Measurements from ENCODE around the gene RBKS. TPM values are rescaled to one million over a fixed set of nuclear protein-coding genes. Genes with fewer than 3 reads are reported as not detected.
A peak's percentile ranks its signal among the peaks of the same experiment; 100 is the strongest.

The RBKS gene
- total RNA-seq = 1 to 10 TPM; 4.4 to 4.7 TPM
- 1 to 10 TPM in 1 of 2 donors, under 1 TPM in 1; 0.90 to 6.5 TPM for polyA plus RNA-seq
- long read RNA-seq, donor 1, partial matches to known transcripts = 0 of 15 reads
- long read RNA-seq, donor 1, other reads (novel, unspliced or antisense) = 12 of 15 reads
- long read RNA-seq, donor 2, partial matches to known transcripts = 0 of 12 reads
- long read RNA-seq, donor 2, other reads (novel, unspliced or antisense) = 12 of 12 reads

DNA sequence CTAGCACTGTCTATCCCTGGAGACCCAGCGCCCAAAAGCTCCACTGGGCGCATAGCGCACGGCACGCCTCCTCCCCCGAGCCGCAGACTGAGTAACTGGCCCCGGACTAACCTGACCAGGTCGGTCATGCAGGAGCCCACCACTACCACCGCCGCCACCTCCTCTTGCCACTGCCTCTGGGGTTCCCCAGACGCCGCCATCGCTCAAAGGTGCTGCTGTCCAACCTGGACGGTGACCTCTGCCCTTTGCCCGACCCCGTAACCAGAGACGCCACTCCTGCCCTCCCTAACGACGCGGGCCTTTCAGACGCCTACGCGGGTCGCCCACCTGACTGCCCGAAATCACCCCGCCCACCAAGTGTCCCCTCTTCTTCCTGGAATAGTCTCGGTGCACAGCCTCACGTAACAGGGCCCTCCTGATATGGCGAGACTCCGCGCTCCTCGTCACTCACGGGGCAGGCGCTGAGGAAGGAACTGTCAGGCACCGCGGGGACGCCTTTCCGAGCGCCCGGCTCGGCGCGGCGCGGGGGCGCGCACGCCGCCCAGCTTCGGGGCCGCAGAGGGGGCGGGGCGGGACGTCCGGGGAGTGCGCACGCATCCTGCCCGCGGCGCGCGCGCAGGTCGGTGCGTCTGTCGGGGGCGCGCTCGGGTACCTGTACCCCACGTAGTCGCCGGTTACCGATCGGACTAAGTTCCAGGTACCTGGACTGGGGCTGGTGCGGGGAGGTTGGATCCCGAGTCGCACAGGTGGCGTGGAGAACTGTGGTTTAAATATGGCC, at the start of gene RBKS, which contains the start of gene BABAM2:
TSS of gene RBKS (minus strand) at position 242 of the 778 bp plus-strand sequence. CDS start at position 200, 42 bp downstream.
TSS of gene BABAM2 (plus strand) at position 584 of the 778 bp plus-strand sequence. CDS start 3,828 bp downstream, outside the sequence.
- WGBS, 2 donors = 1% methylated on average over 71 to 79 of the region's 79 CpGs
- Histone ChIP-seq H3K36me3 (ENCODE audit: control insufficient read depth in 1 of 2, insufficient read depth in 2 of 2, low read length in 1 of 2) (no peaks in the 10 kb centered on the region), H3K27me3 (ENCODE audit: control insufficient read depth in 1 of 2, insufficient read depth in 2 of 2, low read length in 1 of 2) (no peaks in the 10 kb centered on the region), H3K27ac (ENCODE audit: low read depth in 1 of 2, low read length in 2 of 2) (peak within 1 kb of the TSS; percentile 23 to 87), H3K4me1 (ENCODE audit: control insufficient read depth in 1 of 2, insufficient read depth in 2 of 2, low read length in 2 of 2) (peaks cover 0 to under 1% of the 10 kb centered on the region in 2 donors), H3K9me3 (ENCODE audit: control insufficient read depth, low read length) (no peaks in the 10 kb centered on the region), H3K4me3 (ENCODE audit: low read length in 2 of 2) (peak within 1 kb of the TSS; percentile 58 to 77)
- intact Hi-C loops (cut with DNase I) = loop anchor here (1.0 to 2.0 kb wide), 2 partner anchors 502 to 506 kb away; partner anchors contain the start of gene FOSL2 (in 1 of the 2)
- ATAC-seq (ENCODE audit: low FRiP score) (peak; percentile 97), DNase-seq (peak; percentile 91 to 96)

DNA sequence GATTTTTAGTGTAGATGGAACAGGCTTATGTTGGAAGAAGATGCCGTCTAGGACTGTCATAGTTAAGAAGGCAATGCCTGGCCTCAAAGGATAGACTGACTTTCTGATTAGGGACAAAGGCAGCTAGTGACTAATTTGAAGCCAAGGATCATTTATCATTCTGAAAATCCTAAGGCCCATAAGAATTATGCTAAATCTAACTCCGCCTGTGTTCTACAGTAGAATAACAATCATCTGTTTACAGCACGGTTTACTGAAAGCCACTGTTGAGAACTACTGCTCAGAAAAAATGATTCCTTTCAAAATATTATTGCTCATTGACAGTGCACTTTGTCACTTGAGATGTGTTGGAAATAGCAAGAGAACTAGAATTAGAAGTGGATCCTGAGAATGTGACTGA, 44.8 kb upstream of the RBKS start:
- intact Hi-C loops (cut with DNase I) = no loop called here
- H3K27ac ChIP-seq (ENCODE audit: low read depth in 1 of 2, low read length in 2 of 2) = no peak overlapping the region
- no peaks in the 10 kb centered on the region for H3K9me3 ChIP-seq (ENCODE audit: control insufficient read depth, low read length)

DNA sequence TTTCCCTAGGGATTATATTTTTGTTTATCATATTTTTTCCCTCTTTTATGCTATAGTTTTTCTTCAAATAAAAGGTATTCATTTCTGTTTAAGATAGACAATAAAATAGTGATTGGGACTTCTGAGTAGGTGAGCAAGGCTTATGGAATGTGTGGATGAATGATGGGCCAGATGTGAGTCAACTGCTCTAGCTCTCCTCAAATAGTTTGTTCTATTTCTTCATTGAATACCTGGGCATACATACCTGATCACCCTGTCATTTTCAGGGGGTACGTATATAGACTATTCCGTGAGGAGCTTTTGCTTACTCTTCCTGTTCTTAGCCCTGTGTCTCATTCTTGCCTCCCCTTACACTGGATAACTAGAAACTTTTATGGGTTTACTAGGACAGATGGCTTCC, 42.2 kb upstream of the RBKS start:
- Histone ChIP-seq H3K4me1 (ENCODE audit: control insufficient read depth in 1 of 2, insufficient read depth in 2 of 2, low read length in 2 of 2) (no peaks in the 10 kb centered on the region), H3K36me3 (ENCODE audit: control insufficient read depth in 1 of 2, insufficient read depth in 2 of 2, low read length in 1 of 2) (no peaks in the 10 kb centered on the region), H3K9me3 (ENCODE audit: control insufficient read depth, low read length) (no peaks in the 10 kb centered on the region), H3K27me3 (ENCODE audit: control insufficient read depth in 1 of 2, insufficient read depth in 2 of 2, low read length in 1 of 2) (no peaks in the 10 kb centered on the region), H3K27ac (ENCODE audit: low read depth in 1 of 2, low read length in 2 of 2) (no peak overlapping the region), H3K4me3 (ENCODE audit: low read length in 2 of 2) (no peak overlapping the region)
- no peak for DNase-seq
- intact Hi-C loops (cut with DNase I) = no loop called here
- no peak for ATAC-seq (ENCODE audit: low FRiP score)
- WGBS, 2 donors = 93 to 98% methylated on average over 2 of the region's 2 CpGs

More for the DNA sequence above, 44.8 kb upstream of the RBKS start:
- no peak for DNase-seq
- no peak overlapping the region for H3K4me3 ChIP-seq (ENCODE audit: low read length in 2 of 2)
- 86 to 90% methylated on average over 3 of the region's 3 CpGs for WGBS, 2 donors
- no peaks in the 10 kb centered on the region for H3K36me3 ChIP-seq (ENCODE audit: control insufficient read depth in 1 of 2, insufficient read depth in 2 of 2, low read length in 1 of 2)
- H3K27me3 ChIP-seq (ENCODE audit: control insufficient read depth in 1 of 2, insufficient read depth in 2 of 2, low read length in 1 of 2) = no peaks in the 10 kb centered on the region
- no peak for ATAC-seq (ENCODE audit: low FRiP score)
- no peaks in the 10 kb centered on the region for H3K4me1 ChIP-seq (ENCODE audit: control insufficient read depth in 1 of 2, insufficient read depth in 2 of 2, low read length in 2 of 2)

DNA sequence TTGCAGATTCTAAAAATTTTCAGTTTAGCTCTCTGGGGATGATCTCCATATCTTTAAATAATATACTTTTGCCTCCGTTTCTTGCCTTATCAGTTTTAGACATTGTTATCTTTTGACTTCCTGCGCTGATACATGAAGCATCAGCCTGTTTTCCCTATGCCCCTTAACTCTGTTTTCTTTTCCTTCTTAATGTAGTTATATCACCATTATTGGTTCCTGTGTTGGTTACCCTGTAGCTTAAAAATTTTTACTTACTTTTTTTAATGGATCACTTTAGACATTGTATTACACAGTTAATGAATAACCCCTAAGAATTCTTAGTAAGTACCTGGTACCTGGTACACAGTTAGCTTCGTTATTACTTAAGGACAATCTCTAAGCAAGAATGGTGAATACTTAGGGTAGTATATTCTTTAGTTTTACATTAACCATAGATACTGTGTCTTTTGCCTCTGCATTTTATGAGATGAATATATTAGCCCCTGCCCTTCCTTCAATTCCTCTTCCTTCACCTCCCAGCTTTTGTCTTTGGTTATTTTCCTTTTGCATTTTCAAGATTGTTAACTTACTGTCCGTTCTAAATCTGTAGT, 41.3 kb upstream of the RBKS start:
- Histone ChIP-seq H3K27me3 (ENCODE audit: control insufficient read depth in 1 of 2, insufficient read depth in 2 of 2, low read length in 1 of 2) (no peaks in the 10 kb centered on the region), H3K36me3 (ENCODE audit: control insufficient read depth in 1 of 2, insufficient read depth in 2 of 2, low read length in 1 of 2) (no peaks in the 10 kb centered on the region), H3K9me3 (ENCODE audit: control insufficient read depth, low read length) (no peaks in the 10 kb centered on the region), H3K27ac (ENCODE audit: low read depth in 1 of 2, low read length in 2 of 2) (no peak overlapping the region), H3K4me1 (ENCODE audit: control insufficient read depth in 1 of 2, insufficient read depth in 2 of 2, low read length in 2 of 2) (no peaks in the 10 kb centered on the region), H3K4me3 (ENCODE audit: low read length in 2 of 2) (no peak overlapping the region)
- 77 to 88% methylated on average over 4 of the region's 4 CpGs for WGBS, 2 donors
- no peak for ATAC-seq (ENCODE audit: low FRiP score)
- intact Hi-C loops (cut with DNase I) = no loop called here
- no peak for DNase-seq

DNA sequence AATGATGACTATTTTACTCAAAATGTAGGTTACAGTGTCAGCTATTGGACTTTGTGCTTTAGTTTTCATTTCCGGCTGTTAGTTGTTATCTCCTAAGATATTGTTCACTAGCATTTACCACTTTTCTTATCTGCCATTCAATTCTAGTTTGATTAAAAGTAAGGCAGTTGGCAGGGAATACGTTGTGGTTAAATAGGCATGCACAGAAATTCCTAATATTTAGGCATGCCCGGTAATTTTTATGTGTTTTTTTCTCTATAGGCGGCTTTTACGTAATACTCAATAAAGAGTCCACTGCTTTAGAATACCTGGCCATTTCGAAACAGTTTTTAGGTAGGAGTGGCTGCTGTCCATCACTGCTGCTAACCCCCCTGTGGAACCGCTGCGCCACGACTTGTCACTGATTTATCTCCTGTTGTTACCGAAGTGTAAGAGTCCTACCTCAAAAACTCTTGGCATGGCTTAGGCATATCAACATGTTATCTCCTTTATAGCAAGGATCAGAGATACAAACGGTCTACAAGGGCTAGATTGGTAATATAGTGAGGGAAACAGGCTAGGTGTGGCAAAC, 39.8 kb upstream of the RBKS start:
- H3K27me3 ChIP-seq (ENCODE audit: control insufficient read depth in 1 of 2, insufficient read depth in 2 of 2, low read length in 1 of 2) = no peaks in the 10 kb centered on the region
- no peaks in the 10 kb centered on the region for H3K4me1 ChIP-seq (ENCODE audit: control insufficient read depth in 1 of 2, insufficient read depth in 2 of 2, low read length in 2 of 2)
- no peak overlapping the region for H3K27ac ChIP-seq (ENCODE audit: low read depth in 1 of 2, low read length in 2 of 2)
- no peak for DNase-seq
- WGBS, 2 donors = 78 to 81% methylated on average over 11 of the region's 11 CpGs
- intact Hi-C loops (cut with DNase I) = no loop called here
- H3K4me3 ChIP-seq (ENCODE audit: low read length in 2 of 2) = no peak overlapping the region
- H3K9me3 ChIP-seq (ENCODE audit: control insufficient read depth, low read length) = no peaks in the 10 kb centered on the region
- ATAC-seq (ENCODE audit: low FRiP score) = no peak
- H3K36me3 ChIP-seq (ENCODE audit: control insufficient read depth in 1 of 2, insufficient read depth in 2 of 2, low read length in 1 of 2) = peaks cover 0 to 2% of the 10 kb centered on the region in 2 donors

DNA sequence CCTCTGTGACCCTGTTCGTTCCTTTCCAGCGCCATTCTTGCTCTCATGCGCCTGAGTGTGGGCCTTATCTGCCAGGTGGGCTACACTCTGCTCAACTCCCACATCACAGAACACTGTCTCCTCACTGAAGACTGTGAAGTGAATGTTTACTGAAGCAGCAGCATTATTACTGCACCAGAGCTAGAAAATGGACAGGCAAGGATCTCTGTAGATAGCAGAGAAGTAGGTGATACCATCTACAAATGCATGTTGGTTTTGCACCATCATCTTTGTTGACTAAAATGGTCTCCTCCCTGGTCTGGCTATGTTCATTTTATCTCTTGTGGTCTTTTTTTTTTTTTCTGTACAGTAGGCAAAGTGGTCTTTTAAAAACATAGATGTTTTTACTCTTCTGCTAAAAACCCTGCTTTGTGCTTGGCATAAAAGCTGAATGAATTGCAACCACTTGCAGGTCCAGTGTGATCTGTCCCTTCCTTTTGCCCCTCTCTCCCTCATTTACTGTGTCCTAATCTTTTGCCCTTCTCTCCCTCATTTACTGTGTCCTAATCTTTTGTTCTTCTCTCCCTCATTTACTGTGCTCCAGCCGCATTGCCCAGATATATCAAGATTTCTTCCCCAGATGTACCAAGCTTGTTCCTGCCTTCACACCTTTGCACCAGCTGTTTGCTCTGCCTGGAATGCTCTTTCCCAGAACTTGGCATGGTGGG, 35.7 kb upstream of the RBKS start:
- 93 to 98% methylated on average over 4 of the region's 4 CpGs for WGBS, 2 donors
- no peak overlapping the region for H3K27ac ChIP-seq (ENCODE audit: low read depth in 1 of 2, low read length in 2 of 2)

DNA sequence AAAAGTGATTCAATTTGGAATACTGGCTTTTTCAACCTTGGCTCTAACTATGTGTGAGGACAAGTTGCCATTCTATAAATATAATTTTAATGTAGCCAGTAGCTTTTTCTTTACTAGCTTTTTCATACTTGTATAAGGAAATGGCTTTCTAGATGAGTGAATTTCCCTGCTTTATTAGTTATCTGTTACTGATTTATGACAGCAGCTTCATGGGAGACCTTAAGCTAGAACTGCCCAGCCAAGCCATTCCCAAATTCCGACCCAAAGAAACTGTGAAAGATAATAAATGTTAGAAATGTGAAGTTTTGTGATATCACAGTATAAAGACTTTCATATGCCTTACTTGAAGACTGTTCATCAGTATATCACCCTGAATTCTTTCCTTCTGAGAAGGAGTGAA, 32.7 kb upstream of the RBKS start:
- H3K27ac ChIP-seq (ENCODE audit: low read depth in 1 of 2, low read length in 2 of 2) = no peak overlapping the region
- no peak for ATAC-seq (ENCODE audit: low FRiP score)
- no peaks in the 10 kb centered on the region for H3K27me3 ChIP-seq (ENCODE audit: control insufficient read depth in 1 of 2, insufficient read depth in 2 of 2, low read length in 1 of 2)

More for the DNA sequence above, 35.7 kb upstream of the RBKS start:
- ATAC-seq (ENCODE audit: low FRiP score) (no peak), DNase-seq (no peak)
- no peaks in the 10 kb centered on the region for H3K4me1 ChIP-seq (ENCODE audit: control insufficient read depth in 1 of 2, insufficient read depth in 2 of 2, low read length in 2 of 2)
- H3K36me3 ChIP-seq (ENCODE audit: control insufficient read depth in 1 of 2, insufficient read depth in 2 of 2, low read length in 1 of 2) = peaks cover 0 to 2% of the 10 kb centered on the region in 2 donors
- no peaks in the 10 kb centered on the region for H3K27me3 ChIP-seq (ENCODE audit: control insufficient read depth in 1 of 2, insufficient read depth in 2 of 2, low read length in 1 of 2)
- no peaks in the 10 kb centered on the region for H3K9me3 ChIP-seq (ENCODE audit: control insufficient read depth, low read length)
- intact Hi-C loops (cut with DNase I) = no loop called here
- H3K4me3 ChIP-seq (ENCODE audit: low read length in 2 of 2) = no peak overlapping the region

DNA sequence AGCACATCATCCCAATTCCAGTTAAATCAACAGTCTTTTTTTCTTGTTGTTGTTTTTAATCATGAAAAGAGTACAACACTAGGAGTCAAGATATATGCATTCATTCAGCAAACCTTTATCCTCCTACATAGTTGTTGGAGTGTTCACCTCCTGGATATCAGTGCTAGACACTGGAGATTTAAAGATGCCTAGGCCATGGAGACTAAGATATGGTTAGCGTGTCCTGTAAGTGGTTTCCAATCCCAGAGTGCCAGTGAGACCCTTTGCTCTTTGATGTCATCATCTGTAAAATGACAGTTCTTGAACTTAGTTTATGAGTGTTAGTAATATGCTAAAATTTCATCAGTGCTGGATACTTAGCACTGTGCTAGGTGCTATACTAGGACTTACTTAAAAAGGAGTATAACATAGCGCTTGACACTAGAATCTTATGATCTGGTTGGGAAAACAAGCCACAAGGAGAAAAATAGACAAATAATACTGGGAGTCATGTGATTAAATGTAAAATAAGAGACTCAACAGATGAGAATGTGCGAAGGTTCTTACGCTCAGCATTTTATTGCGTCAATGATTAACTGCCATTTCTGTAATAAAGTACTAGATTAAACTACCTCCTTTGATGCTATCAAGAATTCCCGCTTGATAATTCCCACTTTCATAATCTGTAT, 31.8 kb upstream of the RBKS start:
- 89 to 90% methylated on average over 6 of the region's 6 CpGs for WGBS, 2 donors
- H3K27ac ChIP-seq (ENCODE audit: low read depth in 1 of 2, low read length in 2 of 2) = no peak overlapping the region
- no peaks in the 10 kb centered on the region for H3K9me3 ChIP-seq (ENCODE audit: control insufficient read depth, low read length)
- no peak for DNase-seq
- ATAC-seq (ENCODE audit: low FRiP score) = no peak
- H3K36me3 ChIP-seq (ENCODE audit: control insufficient read depth in 1 of 2, insufficient read depth in 2 of 2, low read length in 1 of 2) = peaks cover 0 to 2% of the 10 kb centered on the region in 2 donors
- no peak overlapping the region for H3K4me3 ChIP-seq (ENCODE audit: low read length in 2 of 2)
- intact Hi-C loops (cut with DNase I) = no loop called here
- no peaks in the 10 kb centered on the region for H3K4me1 ChIP-seq (ENCODE audit: control insufficient read depth in 1 of 2, insufficient read depth in 2 of 2, low read length in 2 of 2)
- H3K27me3 ChIP-seq (ENCODE audit: control insufficient read depth in 1 of 2, insufficient read depth in 2 of 2, low read length in 1 of 2) = no peaks in the 10 kb centered on the region

More for the DNA sequence above, 32.7 kb upstream of the RBKS start:
- H3K9me3 ChIP-seq (ENCODE audit: control insufficient read depth, low read length) = no peaks in the 10 kb centered on the region
- H3K36me3 ChIP-seq (ENCODE audit: control insufficient read depth in 1 of 2, insufficient read depth in 2 of 2, low read length in 1 of 2) = peaks cover 0 to 2% of the 10 kb centered on the region in 2 donors
- WGBS, 2 donors = 69 to 75% methylated on average over 1 of the region's 1 CpG
- no peak overlapping the region for H3K4me3 ChIP-seq (ENCODE audit: low read length in 2 of 2)
- DNase-seq = no peak
- intact Hi-C loops (cut with DNase I) = no loop called here
- no peaks in the 10 kb centered on the region for H3K4me1 ChIP-seq (ENCODE audit: control insufficient read depth in 1 of 2, insufficient read depth in 2 of 2, low read length in 2 of 2)

Data from aorta (tissue), 5 donors.